Uterus (tissue), 4 donors: ENCODE data around the gene ZEB1. TPM values are rescaled to one million over a fixed set of nuclear protein-coding genes. Genes with fewer than 3 reads are reported as not detected.
A peak's percentile ranks its signal among the peaks of the same experiment; 100 is the strongest.

Experiments
- DNase-seq, 2 donors: peaks; one replicate each; pipeline ENCODE4 v3.0.0-alpha.2; 2019 to 2020
- H3K27ac ChIP-seq, 2 donors: fragments of 200-600 bp; sonication (generic); 1 replicate in 1 of 2; 2 replicates in 1 of 2; pipeline ENCODE4 v1.5.1; 2016 to 2018
- H3K27me3 ChIP-seq, 2 donors: fragments of 200-600 bp; sonication (generic); one replicate each; pipeline ENCODE4 v1.5.1; 2018 to 2019; ENCODE audit warnings: control low read depth in 1 of 2
- H3K36me3 ChIP-seq, 2 donors: fragments of 200-600 bp; sonication (generic); one replicate each; pipeline ENCODE4 v1.5.1; 2019; ENCODE audit warnings: control low read depth in 1 of 2
- H3K4me1 ChIP-seq, 2 donors: fragments of 200-600 bp; sonication (generic); one replicate each; pipeline ENCODE4 v1.5.1; 2018 to 2019; ENCODE audit warnings: control low read depth in 1 of 2
- H3K4me3 ChIP-seq, 2 donors: fragments of 200-600 bp; sonication (generic); 1 replicate in 1 of 2; 2 replicates in 1 of 2; pipeline ENCODE4 v1.5.1; 2018 to 2019; ENCODE audit warnings: mild to moderate bottlenecking in 1 of 2
- H3K9me3 ChIP-seq, 2 donors: fragments of 200-600 bp; sonication (generic); one replicate each; pipeline ENCODE4 v1.5.1; 2019; ENCODE audit warnings: control low read depth in 1 of 2
- CTCF ChIP-seq, 4 experiments: fragments of 200-600 bp in 2 of 4; fragments of 450-650 bp in 2 of 4; sonication (generic) in 2 of 4; IDR thresholded peaks; one replicate each; pipeline ENCODE4 v1.5.1; 2016 to 2019; ENCODE audit warnings: antibody characterized with exemption in 4 of 4, mild to moderate bottlenecking in 2 of 4, moderate library complexity in 1 of 4
- POLR2A ChIP-seq, 2 donors: fragments of 450-650 bp; IDR thresholded peaks; one replicate each; pipeline ENCODE4 v1.6.1; 2016; ENCODE audit warnings: antibody characterized with exemption in 2 of 2, mild to moderate bottlenecking in 1 of 2, moderate library complexity in 1 of 2
- intact Hi-C: fragments of 100-400 bp; cut with DNase I; formaldehyde crosslinking; loops from one replicate; pipeline ENCODE4 v1.15.1; 2023; ENCODE audit warnings: low total_unique reads
- total RNA-seq, 4 donors: library from RNA; depleted of rRNA in 3 of 4; stranded (reverse); fragments of >200 nt in 3 of 4; gene quantifications; one replicate each; pipeline versions ENCODE4 v1.1.0 to v1.2.4, GENCODE V29; 2014 to 2023
- donor health status: DM: yes; HTN: yes; CAD: no.

The ZEB1 gene
- total RNA-seq, 4 donors from 2014 or later, result 97.6 to 229 (median 210) TPM

GRCh38 chr10:31479752-31480151 lies 160.7 kb downstream of the ZEB1 start:
- H3K4me1 ChIP-seq, result no peaks in the 10 kb centered on the region
- no peak for DNase-seq
- no peak overlapping the region for H3K4me3 ChIP-seq
- no peaks in the 10 kb centered on the region for H3K27me3 ChIP-seq
- H3K36me3 ChIP-seq, result no peaks in the 10 kb centered on the region
- H3K9me3 ChIP-seq, result peaks cover 0 to 4% of the 10 kb centered on the region in 2 donors
- intact Hi-C loops, result no loop called here
- TF ChIP-seq CTCF (IDR thresholded peaks at IDR 0.05) (no peak), POLR2A (IDR thresholded peaks at IDR 0.05) (no peak)
- no peak overlapping the region for H3K27ac ChIP-seq

GRCh38 chr10:31483546-31483945 lies 164.5 kb downstream of the ZEB1 start:
- Histone ChIP-seq H3K36me3 (no peaks in the 10 kb centered on the region), H3K27me3 (no peaks in the 10 kb centered on the region), H3K9me3 (no peaks in the 10 kb centered on the region), H3K4me1 (no peaks in the 10 kb centered on the region), H3K27ac (no peak overlapping the region), H3K4me3 (no peak overlapping the region)
- TF ChIP-seq POLR2A (IDR thresholded peaks at IDR 0.05), result no peak
- no peak for TF ChIP-seq CTCF (IDR thresholded peaks at IDR 0.05)
- intact Hi-C loops, result no loop called here
- DNase-seq, result no peak

GRCh38 chr10:31484431-31485135 lies 165.6 kb downstream of the ZEB1 start:
- Histone ChIP-seq H3K27me3 (no peaks in the 10 kb centered on the region), H3K4me1 (no peaks in the 10 kb centered on the region), H3K36me3 (no peaks in the 10 kb centered on the region), H3K9me3 (no peaks in the 10 kb centered on the region), H3K4me3 (no peak overlapping the region), H3K27ac (no peak overlapping the region)
- no peak for DNase-seq
- TF ChIP-seq POLR2A (IDR thresholded peaks at IDR 0.05) (no peak), CTCF (IDR thresholded peaks at IDR 0.05) (no peak)
- intact Hi-C loops, result no loop called here

GRCh38 chr10:31490858-31491504 lies 172.0 kb downstream of the ZEB1 start:
- Histone ChIP-seq H3K27me3 (no peaks in the 10 kb centered on the region), H3K27ac (no peak overlapping the region), H3K9me3 (peaks cover 0 to 8% of the 10 kb centered on the region in 2 donors), H3K36me3 (peaks cover 0 to 4% of the 10 kb centered on the region in 2 donors), H3K4me3 (no peak overlapping the region), H3K4me1 (no peaks in the 10 kb centered on the region)
- intact Hi-C loops, result no loop called here
- no peak for DNase-seq
- TF ChIP-seq CTCF (IDR thresholded peaks at IDR 0.05) (peak in 1 of 4 experiments; percentile 18), POLR2A (IDR thresholded peaks at IDR 0.05) (no peak)

- intact Hi-C loops, result no loop called here
- Histone ChIP-seq H3K4me1 (no peaks in the 10 kb centered on the region), H3K36me3 (no peaks in the 10 kb centered on the region)
Observed at GRCh38 chr10:31507427-31507826, 188.4 kb downstream of the ZEB1 start.

More at GRCh38 chr10:31507427-31507826, 188.4 kb downstream of the ZEB1 start:
- no peak for DNase-seq
- H3K27me3 ChIP-seq, result no peaks in the 10 kb centered on the region
- no peak overlapping the region for H3K4me3 ChIP-seq
- H3K9me3 ChIP-seq, result peaks cover 0 to 10% of the 10 kb centered on the region in 2 donors
- TF ChIP-seq CTCF (IDR thresholded peaks at IDR 0.05) (no peak), POLR2A (IDR thresholded peaks at IDR 0.05) (no peak)
- H3K27ac ChIP-seq, result no peak overlapping the region
